Amniotic epithelial cell (primary cell): ENCODE data around the gene SDHD.

ENCODE experiments used
- DNase-seq: peaks from one replicate; pipeline ENCODE4 v3.0.0-alpha.2; 2010; ENCODE audit warnings: low read depth

The SDHD gene

GRCh38 chr11:112103446-112103845, 16.8 kb downstream of the SDHD start:
- DNase-seq = no peak

GRCh38 chr11:112106070-112106469, 19.4 kb downstream of the SDHD start:
- no peak for DNase-seq

DNA sequence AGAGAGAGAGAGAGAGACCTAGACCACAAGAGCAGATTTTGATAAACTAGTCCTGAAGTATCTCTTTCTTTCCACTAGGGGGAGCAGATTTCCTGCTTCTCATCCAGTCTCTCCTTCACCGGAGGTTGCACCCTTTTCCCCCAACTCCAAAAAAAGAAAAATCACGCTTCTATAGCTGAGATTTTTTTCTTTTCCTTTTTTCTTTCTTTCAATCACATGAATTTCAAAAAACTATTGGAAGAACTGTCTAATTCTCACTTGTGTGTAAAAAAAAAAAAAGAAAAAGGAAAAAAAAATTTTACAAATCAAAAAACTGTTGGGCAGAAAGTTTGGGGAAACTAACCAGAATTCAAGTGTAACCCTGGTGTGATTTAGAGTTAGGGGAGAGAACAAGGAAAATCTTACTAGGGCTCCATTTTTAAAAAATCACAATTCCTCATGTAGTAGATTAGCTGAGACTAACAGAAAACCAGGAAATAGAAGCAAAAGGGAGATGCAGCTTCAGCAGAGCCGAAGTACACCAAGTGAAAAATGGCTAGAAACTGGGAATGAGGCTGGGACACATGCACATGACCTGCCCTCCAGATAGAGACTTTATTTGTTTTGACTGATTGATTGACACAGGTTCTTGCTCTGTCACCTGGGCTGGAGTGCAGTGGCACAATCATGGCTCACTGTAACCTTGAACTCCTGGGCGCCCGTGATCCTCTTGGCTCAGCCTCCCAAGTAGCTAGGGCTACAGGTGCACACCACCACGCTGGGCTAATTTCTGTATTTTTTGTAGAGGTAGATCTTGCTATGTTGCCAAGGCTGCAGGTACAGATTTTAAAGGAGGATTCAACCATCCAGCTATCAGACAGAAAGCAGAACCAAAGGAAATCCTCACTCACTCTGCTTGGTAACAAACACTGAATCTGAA, 27.1 kb downstream of the SDHD start:
- peak; percentile 82 for DNase-seq

GRCh38 chr11:112114460-112114859, 27.8 kb downstream of the SDHD start:
- DNase-seq = no peak

- DNase-seq = no peak
Measured at GRCh38 chr11:112115386-112115785, 28.7 kb downstream of the SDHD start.

GRCh38 chr11:112118176-112118575, 31.5 kb downstream of the SDHD start:
- DNase-seq = no peak

DNA sequence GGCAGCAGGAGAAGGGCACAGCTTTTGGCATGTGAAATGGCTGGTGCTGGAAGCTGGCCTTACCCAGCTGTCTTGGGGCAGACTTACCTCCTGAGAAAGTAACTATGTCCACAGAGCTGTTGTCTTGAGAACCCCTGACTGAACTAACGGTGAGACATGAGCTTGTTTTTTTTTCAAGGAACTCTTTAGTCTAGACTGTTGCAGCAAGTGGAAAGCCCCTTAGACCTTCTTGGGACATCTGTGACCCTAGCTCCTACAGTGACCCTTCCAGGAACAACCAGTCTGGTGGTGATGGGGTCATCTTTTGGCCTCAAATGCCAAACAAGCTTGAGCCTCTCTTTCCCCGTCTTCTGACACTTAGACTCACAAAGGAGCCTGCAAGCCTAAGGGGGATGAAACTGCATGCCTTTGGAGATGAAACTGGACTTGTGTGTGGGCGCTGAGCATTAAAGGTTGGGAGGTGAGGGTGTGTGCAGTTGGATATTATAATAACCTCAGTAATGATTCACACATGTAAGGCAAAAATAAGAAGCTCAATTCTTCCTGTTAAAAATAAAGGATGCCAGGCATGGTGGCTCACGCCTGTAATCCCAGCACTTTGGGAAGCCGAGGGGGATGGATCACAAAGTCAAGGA, 35.4 kb downstream of the SDHD start:
- DNase-seq = no peak

- DNase-seq = peak; percentile 65
Measured at GRCh38 chr11:112123129-112123528, 36.5 kb downstream of the SDHD start.

- DNase-seq = peak; percentile 88
Measured at GRCh38 chr11:112127056-112127455, 40.4 kb downstream of the SDHD start.

DNA sequence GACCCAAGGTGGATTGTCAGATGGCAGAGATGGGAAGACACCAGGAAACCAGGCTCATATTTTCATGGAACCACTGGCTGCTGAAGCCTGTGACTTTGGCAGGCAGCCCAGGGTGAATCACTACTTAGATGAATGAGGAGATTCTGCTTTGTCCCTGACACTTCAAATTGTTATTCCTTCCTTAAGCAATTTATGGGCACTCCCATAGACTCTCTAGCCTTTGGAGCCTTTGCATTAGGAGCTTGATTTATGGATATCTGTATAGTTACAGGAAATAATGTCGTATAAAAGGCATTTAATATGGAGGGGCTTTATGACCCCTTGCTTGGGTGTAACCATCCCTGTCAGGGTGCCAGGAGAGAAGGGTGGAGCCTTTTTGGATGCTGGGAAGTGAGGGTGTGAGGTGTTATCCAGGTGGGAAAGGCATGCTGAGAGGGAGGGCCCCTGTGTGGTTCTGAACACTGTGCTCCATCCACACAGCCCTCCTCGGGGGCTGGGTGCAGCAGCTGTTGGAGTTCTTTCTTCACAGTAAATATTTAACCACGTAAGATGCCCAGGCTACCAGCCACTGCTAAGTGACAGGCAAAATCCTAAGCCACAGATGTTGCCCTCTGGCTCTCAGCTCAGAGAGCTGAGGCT, 41.9 kb downstream of the SDHD start:
- DNase-seq = peak; percentile 74

DNA sequence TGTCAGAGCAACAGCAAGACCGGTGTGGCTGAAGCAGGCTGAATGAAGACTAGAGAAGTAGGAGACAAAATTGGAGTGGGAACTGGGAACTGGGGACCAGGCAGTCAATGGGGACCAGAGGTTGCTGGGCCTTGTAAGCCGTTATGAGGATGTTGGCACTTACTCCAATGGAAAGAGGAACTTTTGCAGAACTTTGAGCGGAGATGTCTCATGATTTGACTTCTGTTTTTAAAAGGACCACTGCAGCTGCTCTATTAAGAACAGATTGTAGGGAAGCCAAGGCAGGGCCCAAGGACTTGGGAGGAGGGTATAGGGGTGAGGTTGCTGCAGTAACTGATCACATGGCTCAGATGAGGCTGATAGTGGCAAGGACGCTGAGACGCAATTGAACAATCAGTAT, 43.0 kb downstream of the SDHD start:
- no peak for DNase-seq

- no peak for DNase-seq
Measured at GRCh38 chr11:112132737-112133136, 46.1 kb downstream of the SDHD start.

DNA sequence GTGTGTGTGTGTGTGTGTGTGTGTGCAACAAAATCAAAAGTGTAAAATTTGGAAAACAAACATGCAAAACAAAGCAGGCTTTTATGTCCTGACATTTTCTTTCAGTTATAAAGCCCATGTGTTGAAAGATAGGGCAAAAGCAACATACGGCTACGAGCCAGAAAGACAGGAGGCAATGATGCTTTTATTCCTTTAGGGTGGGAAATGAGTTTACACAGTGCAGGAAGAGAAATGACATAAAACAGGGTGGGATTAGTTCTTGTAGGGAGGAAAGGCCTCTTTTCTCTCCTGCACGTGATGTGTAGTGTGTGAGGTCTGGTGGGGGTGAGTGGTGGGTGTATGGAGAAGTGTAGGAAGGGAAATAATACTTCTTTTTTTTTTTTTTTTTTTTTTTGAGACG, 47.8 kb downstream of the SDHD start:
- no peak for DNase-seq

DNA sequence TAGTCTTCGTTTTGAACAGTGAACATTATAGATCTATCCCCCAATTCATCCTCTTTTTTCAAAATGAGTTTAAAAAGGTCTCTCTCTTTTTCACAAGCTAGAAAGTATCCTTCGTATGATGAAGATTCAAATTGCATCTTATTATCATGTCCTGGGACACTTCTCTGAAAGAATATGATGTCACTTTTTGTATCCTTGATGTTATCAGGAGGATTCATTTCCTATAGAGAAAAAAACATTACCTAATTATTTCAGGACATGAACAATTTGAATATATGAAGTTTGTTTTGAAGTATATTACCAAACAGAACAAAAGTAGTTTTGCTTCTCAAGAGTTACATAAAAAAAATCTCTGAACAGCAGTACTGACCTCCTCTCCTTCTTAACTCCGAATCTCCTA, 56.9 kb downstream of the SDHD start:
- no peak for DNase-seq
